Caco-2 (cell line): Measurements from ENCODE around the gene DNAJC1. TPM values are rescaled to one million over a fixed set of nuclear protein-coding genes. Genes with fewer than 3 reads are reported as not detected.

ENCODE experiments used
- BruUV-seq: library from RNA; stranded (reverse); fragments of 400-500 nt; replicated peaks from 2 replicates; lab custom pipeline; 2021; lab: Mats Ljungman, UMichigan
- CTCF ChIA-PET: fragments of 300-600 bp; sonication (Branson Sonifier 250); formaldehyde crosslinking; loops from one replicate; lab custom pipeline; 2022; ENCODE audit warnings: antibody characterized with exemption; lab: Charles Lee
- POLR2A ChIA-PET: fragments of 300-600 bp; sonication (Branson Sonifier 250); formaldehyde crosslinking; loops from one replicate; lab custom pipeline; 2022; ENCODE audit warnings: antibody characterized with exemption; lab: Charles Lee
- DNase-seq, 2 experiments: peaks; one replicate each; pipeline versions ENCODE4 v3.0.0 to v3.0.0-alpha.2; 2020 to 2022
- H3K27me3 ChIP-seq: replicated peaks from 2 replicates; pipeline ENCODE4 v1.6.0; 2011; ENCODE audit warnings: low read length; ENCODE audit not compliant: control insufficient read depth, insufficient read depth
- H3K36me3 ChIP-seq: 2 replicates; pipeline ENCODE4 v1.5.1; 2011; ENCODE audit warnings: low read length; ENCODE audit not compliant: control insufficient read depth, insufficient read depth
- H3K4me1 ChIP-seq: fragments of 250-450 bp; sonication (Bioruptor Pico); 2 replicates; pipeline ENCODE4 v1.5.1; 2020; ENCODE audit warnings: mild to moderate bottlenecking
- H3K4me3 ChIP-seq: 2 replicates; pipeline ENCODE4 v1.5.1; 2011; ENCODE audit warnings: low read depth, mild to moderate bottlenecking, control low read depth, low read length
- H3K9me3 ChIP-seq: fragments of 250-450 bp; sonication (Bioruptor Pico); 2 replicates; pipeline ENCODE4 v1.5.1; 2020; ENCODE audit warnings: mild to moderate bottlenecking, moderate library complexity
- H3K27ac Mint-ChIP-seq: one replicate; pipeline ENCODE4 v1.8.0; 2022; ENCODE audit warnings: mixed read lengths; ENCODE audit not compliant: unreplicated experiment
- H3K27me3 Mint-ChIP-seq: one replicate; pipeline ENCODE4 v1.8.0; 2022; ENCODE audit warnings: mixed read lengths; ENCODE audit not compliant: insufficient read depth, unreplicated experiment
- H3K36me3 Mint-ChIP-seq: one replicate; pipeline ENCODE4 v1.8.0; 2022; ENCODE audit warnings: mild to moderate bottlenecking, mixed read lengths; ENCODE audit not compliant: insufficient read depth, unreplicated experiment
- H3K4me1 Mint-ChIP-seq: one replicate; pipeline ENCODE4 v1.8.0; 2022; ENCODE audit warnings: low read depth, mixed read lengths; ENCODE audit not compliant: unreplicated experiment
- H3K4me3 Mint-ChIP-seq: one replicate; pipeline ENCODE4 v1.8.0; 2022; ENCODE audit warnings: mild to moderate bottlenecking, moderate library complexity, mixed read lengths; ENCODE audit not compliant: unreplicated experiment
- H3K9me3 Mint-ChIP-seq: one replicate; pipeline ENCODE4 v1.8.0; 2022; ENCODE audit warnings: mixed read lengths; ENCODE audit not compliant: unreplicated experiment
- CTCF ChIP-seq, 2 experiments: fragments of 200-600 bp in 1 of 2; IDR thresholded peaks; 1 replicate in 1 of 2; 2 replicates in 1 of 2; pipeline versions ENCODE4 v1.5.1 to v1.8.0; 2011 to 2022; ENCODE audit warnings: antibody characterized with exemption in 1 of 2, control low read depth in 1 of 2, inconsistent platforms in 1 of 2, low read depth in 1 of 2, low read length in 1 of 2, mild to moderate bottlenecking in 1 of 2, moderate library complexity in 1 of 2; ENCODE audit not compliant: insufficient read depth in 1 of 2, severe bottlenecking in 1 of 2, unreplicated experiment in 1 of 2
- intact Hi-C: fragments of 100-400 bp; cut with micrococcal nuclease; formaldehyde crosslinking; loops from one replicate; pipeline ENCODE4 v1.10.0; 2022; ENCODE audit not compliant: unreplicated experiment
- total RNA-seq: library from RNA; stranded (reverse); gene quantifications from 2 replicates; pipeline ENCODE4 v1.2.3, GENCODE V29; 2022

DNAJC1 gene
- total RNA-seq, 1 experiment from 2014 or later: 50.7 TPM

GRCh38 chr10:21801609-21802008 is 201.9 kb downstream of the DNAJC1 start:
- H3K36me3 Mint-ChIP-seq: no peaks in the 10 kb centered on the region
- DNase-seq: no peak
- POLR2A ChIA-PET: no interaction called here
- CTCF ChIA-PET: interaction anchor here (0.5 kb wide), 1 partner anchor 559 kb away, joined by 4 read pairs; no protein-coding TSS in a partner anchor
- TF ChIP-seq CTCF (IDR thresholded peaks at IDR 0.05; ENCODE audit: insufficient read depth in 1 of 2, low read depth in 1 of 2, low read length in 1 of 2, severe bottlenecking in 1 of 2, unreplicated experiment in 1 of 2): no peak
- H3K4me3 ChIP-seq: no peak overlapping the region
- no peaks in the 10 kb centered on the region for H3K9me3 ChIP-seq
- H3K27ac Mint-ChIP-seq: no peak overlapping the region
- no TSS peak for BruUV-seq
- H3K4me3 Mint-ChIP-seq: no peak overlapping the region
- H3K27me3 ChIP-seq: no peaks in the 10 kb centered on the region
- H3K36me3 ChIP-seq: no peaks in the 10 kb centered on the region; the same call in 1 of the 2 replicates
- no peaks in the 10 kb centered on the region for H3K4me1 Mint-ChIP-seq
- no peaks in the 10 kb centered on the region for H3K4me1 ChIP-seq
- no peaks in the 10 kb centered on the region for H3K27me3 Mint-ChIP-seq
- intact Hi-C loops: no loop called here
- no peaks in the 10 kb centered on the region for H3K9me3 Mint-ChIP-seq

GRCh38 chr10:21797984-21798765 is 205.4 kb downstream of the DNAJC1 start:
- no peaks in the 10 kb centered on the region for H3K4me1 ChIP-seq
- H3K4me3 ChIP-seq: no peak overlapping the region
- Mint-ChIP-seq H3K27me3 (no peaks in the 10 kb centered on the region), H3K4me3 (no peak overlapping the region), H3K36me3 (no peaks in the 10 kb centered on the region), H3K9me3 (no peaks in the 10 kb centered on the region), H3K27ac (no peak overlapping the region), H3K4me1 (no peaks in the 10 kb centered on the region)
- ChIA-PET POLR2A (no interaction called here), CTCF (no interaction called here)
- BruUV-seq: no TSS peak
- no peak for DNase-seq
- intact Hi-C loops: no loop called here
- no peaks in the 10 kb centered on the region; the same call in 1 of the 2 replicates for H3K36me3 ChIP-seq
- H3K27me3 ChIP-seq: no peaks in the 10 kb centered on the region
- 0 out of 2 replicates have a peak, but pooled peaks cover 5% of the 10 kb centered on the region for H3K9me3 ChIP-seq
- no peak for TF ChIP-seq CTCF (IDR thresholded peaks at IDR 0.05; ENCODE audit: insufficient read depth in 1 of 2, low read depth in 1 of 2, low read length in 1 of 2, severe bottlenecking in 1 of 2, unreplicated experiment in 1 of 2)

GRCh38 chr10:21797533-21797932 is 206.0 kb downstream of the DNAJC1 start:
- Mint-ChIP-seq H3K27me3 (no peaks in the 10 kb centered on the region), H3K9me3 (no peaks in the 10 kb centered on the region), H3K4me3 (no peak overlapping the region), H3K4me1 (no peaks in the 10 kb centered on the region), H3K27ac (no peak overlapping the region), H3K36me3 (no peaks in the 10 kb centered on the region)
- Histone ChIP-seq H3K4me3 (no peak overlapping the region), H3K4me1 (no peaks in the 10 kb centered on the region), H3K36me3 (no peaks in the 10 kb centered on the region; the same call in 1 of the 2 replicates), H3K9me3 (0 out of 2 replicates have a peak, but pooled peaks cover 5% of the 10 kb centered on the region), H3K27me3 (no peaks in the 10 kb centered on the region)
- DNase-seq: no peak
- ChIA-PET CTCF (no interaction called here), POLR2A (no interaction called here)
- TF ChIP-seq CTCF (IDR thresholded peaks at IDR 0.05; ENCODE audit: insufficient read depth in 1 of 2, low read depth in 1 of 2, low read length in 1 of 2, severe bottlenecking in 1 of 2, unreplicated experiment in 1 of 2): no peak
- BruUV-seq: no TSS peak
- intact Hi-C loops: no loop called here
